NCI-H187 treated with DMSO at 0.1 percent for 48 hours (cell line): ENCODE data around the gene SPATA20.
A peak's percentile ranks its signal among the peaks of the same experiment; 100 is the strongest.

ENCODE experiments used
- DNase-seq: peaks from one replicate; lab custom pipeline; 2025; lab: John Stamatoyannopoulos, UW

Gene SPATA20

DNA sequence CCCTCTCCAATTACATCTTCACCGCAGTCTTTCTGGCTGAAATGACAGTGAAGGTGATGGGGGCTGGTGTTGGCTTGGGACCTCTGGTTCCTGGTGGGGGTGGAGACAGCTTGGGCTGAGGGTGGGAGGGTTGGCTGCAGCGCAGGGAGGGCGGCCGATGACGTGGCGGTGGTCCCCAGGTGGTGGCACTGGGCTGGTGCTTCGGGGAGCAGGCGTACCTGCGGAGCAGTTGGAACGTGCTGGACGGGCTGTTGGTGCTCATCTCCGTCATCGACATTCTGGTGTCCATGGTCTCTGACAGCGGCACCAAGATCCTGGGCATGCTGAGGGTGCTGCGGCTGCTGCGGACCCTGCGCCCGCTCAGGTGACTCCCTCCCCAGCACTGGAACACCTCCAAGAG lies 55.9 kb downstream of the SPATA20 start:
- no peak for DNase-seq

- DNase-seq: peak; percentile 65
These were observed 56.4 kb downstream of the SPATA20 start for GRCh38 chr17:50603340-50603739.

DNA sequence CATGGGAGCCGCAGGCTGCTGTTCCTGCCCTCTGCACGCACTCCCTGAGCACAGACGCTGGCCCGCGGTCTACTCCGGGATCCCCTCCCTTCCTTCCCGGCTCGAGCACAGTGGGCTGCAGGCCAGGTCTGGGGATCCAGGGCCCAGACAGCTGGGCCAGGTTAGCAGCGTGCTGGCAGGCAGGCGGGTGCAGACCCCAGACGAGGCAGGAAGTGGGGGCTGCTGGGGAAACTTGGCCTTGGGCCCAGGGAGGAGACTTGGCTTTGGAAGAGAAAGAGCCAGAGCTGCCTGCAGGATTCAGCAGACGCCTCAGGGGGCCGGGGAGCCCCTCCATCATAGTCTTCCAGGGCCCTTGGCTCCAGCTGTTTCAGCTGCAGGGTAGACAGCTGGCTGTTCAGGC lies 57.5 kb downstream of the SPATA20 start:
- DNase-seq: no peak

- no peak for DNase-seq
These were observed 58.5 kb downstream of the SPATA20 start for GRCh38 chr17:50605429-50605828.
